ENCODE data around the gene LAMA2.

Gene LAMA2

GRCh38 chr6:129500958-129501739 lies 618.2 kb downstream of the LAMA2 start:
- DNase-seq, result peak in 1 of 2 donors; percentile 18

- DNase-seq, result no peak
These were observed 619.1 kb downstream of the LAMA2 start for GRCh38 chr6:129501740-129502660.

DNA sequence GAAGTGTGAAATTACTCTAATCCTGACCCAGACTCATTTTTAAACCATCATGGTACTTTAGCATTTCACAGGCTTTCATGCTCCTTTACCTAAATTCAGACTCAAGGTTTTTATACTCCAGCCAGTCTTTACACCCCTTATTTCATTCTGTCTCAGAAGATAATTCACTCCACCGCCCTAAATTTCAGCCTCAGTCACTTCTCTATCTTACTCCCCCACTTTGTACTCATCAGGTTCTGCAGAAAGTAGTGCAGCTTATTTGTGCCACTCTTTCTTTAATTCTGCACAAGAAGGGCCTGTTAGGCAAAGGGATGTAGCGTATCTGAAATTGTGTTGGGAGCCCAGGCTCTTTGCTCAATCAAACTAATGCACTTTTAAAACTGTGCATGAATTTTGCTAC lies 621.5 kb downstream of the LAMA2 start:
- DNase-seq, result no peak

- DNase-seq, result no peak
These were observed 624.3 kb downstream of the LAMA2 start for GRCh38 chr6:129507059-129507807.

DNA sequence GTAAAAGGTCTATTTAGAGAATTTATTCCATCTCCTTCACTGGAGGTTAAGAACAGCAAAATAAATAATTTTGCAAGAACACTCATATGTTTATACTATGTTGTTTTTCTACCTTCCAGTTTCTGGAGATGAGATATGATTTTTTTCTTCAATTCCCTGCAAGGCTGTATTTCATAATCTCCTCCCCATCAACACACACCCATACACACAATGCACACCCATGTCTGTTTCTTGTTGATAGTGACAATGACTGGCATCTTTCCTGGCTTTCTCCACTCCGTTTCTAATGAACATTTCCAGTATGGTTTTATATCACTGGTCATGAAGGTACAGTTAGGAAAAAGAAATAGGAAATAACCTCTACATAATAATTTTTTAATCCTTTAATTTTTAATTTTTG lies 624.9 kb downstream of the LAMA2 start:
- DNase-seq, result no peak

- DNase-seq, result no peak
These were observed 625.7 kb downstream of the LAMA2 start for GRCh38 chr6:129508477-129509145.

DNA sequence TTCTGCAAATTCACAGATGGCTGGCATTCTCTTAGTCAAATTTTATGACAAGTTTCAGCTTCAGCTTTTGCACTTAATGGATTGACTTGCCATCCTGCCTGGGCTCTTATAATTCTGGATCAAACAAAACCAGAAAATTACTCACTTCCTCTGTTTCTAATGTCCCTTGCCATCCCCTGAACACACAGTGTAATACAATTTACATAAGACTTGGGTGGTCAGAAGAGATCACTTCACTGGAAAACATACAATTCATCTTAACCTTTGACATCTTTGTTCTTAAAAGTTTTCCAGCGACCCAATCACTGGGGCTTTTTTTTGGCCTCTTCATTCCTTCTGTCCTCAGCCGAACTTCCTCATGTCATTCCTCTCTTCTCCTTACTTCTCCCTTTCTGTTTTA lies 628.0 kb downstream of the LAMA2 start:
- no peak for DNase-seq

DNA sequence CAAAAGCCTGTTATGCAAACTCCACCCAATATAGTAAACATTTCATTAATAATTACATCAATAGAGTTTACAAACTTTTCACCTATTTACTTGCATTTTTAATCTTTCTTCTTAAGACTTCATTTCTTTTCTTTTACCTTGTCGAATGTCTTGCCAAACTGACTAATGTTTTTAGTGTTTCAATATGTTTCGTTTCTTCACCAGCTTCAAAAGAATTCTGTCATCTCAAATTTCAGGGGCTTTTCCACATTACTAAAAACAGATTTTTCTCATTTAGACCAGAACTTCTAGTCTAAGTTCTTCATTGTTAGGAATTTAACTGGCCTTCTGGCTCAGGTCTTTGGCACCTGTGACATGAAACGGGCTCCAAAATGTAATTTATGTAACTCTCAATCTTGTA lies 630.5 kb downstream of the LAMA2 start:
- no peak for DNase-seq

DNA sequence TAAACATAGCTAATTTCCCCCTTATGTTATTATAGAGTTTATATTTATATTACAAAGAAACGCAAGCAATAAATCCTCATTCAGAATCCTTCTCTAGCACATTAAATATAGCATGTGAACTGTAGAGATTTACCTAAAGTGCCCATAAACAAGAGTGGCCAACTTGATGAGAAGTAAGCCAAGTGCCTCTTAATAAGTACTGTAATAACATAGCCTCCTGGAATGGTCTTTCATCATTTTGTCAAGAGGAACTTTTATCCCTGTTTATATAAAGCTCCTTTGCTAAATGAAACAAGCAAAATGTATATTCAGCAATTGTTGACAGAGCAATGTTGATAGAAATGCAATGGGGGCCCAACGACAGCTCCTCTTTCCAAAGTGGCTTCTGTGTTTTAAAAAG lies 632.1 kb downstream of the LAMA2 start:
- DNase-seq, result no peak

DNA sequence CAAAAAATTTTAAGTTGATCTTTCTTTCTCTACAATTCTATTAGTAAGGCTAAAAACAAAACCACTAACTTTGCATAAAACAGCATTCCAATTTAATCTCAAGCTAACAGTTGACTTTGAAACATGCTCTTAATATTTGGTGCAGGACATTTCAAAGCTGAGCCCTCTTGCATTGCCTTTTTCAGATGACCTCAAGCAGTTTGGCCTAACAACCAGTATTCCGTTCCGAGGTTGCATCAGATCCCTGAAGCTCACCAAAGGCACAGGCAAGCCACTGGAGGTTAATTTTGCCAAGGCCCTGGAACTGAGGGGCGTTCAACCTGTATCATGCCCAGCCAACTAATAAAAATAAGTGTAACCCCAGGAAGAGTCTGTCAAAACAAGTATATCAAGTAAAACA lies 633.1 kb downstream of the LAMA2 start:
- DNase-seq, result no peak

DNA sequence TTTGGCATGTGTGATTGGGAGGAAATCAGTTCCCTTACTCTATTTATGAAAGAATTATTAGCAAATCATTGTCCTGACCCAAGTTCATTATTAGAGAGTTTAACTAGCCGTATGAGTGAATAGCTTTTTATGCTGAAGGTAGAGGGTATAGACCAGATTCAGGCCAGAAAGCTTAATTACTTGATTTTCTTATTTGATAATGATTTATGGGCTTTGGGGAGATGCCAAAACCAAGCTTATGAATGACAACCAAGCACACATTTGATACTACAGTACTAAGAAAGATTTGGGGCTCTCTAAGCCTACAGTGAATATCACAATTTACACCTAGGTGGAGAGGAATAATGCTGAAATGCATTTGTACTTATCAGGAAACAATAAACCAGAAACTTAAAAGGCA lies 633.8 kb downstream of the LAMA2 start:
- no peak for DNase-seq

GRCh38 chr6:129517288-129517687 lies 634.4 kb downstream of the LAMA2 start:
- no peak for DNase-seq

- DNase-seq, result no peak
These were observed 636.8 kb downstream of the LAMA2 start for GRCh38 chr6:129519750-129520149.

DNA sequence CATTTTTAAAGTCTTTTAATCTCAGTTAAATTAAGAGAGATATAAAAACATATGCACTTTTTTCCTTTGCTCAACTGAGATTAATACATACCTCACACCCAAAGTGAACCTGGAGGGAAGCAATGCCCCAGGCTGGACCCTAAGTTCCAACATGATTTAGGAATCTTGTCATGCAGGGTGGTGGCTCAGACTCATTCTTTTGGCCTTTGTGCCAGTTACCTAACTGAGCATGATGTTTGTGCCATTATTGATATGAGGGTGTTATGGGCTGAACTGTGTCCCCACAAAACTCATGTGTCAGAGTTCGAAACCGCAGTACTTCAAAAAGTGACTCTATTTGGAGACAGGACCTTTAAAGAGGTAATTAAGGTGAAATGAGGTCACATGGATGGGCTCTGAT lies 639.0 kb downstream of the LAMA2 start:
- no peak for DNase-seq

DNA sequence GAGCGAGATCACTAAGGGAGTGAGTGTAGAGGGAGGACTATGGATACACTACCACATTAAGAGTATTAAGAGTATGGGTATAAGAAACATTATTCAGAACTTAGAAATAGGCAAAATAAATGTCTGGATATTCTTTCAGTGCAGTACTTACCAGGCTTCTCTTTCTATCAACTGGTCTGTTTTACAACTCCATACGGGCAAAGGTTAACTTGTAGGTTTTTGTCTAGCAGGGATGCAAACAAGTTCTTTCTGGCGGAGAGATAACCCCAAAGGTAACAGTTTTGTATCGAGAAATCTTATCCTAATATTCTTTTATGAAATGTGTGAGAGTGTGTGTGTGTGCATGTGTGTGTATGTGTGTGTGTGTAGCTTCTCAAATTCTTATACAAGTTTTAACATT lies 640.9 kb downstream of the LAMA2 start:
- no peak for DNase-seq

DNA sequence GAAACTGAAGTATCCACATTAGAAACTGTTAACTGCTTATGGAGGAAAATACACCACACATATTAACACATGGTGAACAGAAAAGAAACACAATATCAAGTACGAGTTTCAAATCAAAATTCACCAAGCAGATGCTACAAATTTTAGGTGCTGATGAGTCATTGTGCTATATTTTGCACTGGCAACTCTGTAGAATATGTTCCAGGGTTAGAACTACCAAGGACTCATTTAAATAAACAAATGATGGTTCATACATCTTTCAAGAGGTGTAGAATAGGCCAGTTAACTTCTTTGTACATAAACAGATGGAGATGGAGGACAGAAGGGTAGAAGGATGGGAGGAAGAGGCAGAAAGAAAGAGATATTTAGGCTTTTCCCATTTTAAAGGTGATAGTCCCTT lies 642.1 kb downstream of the LAMA2 start:
- no peak for DNase-seq

GRCh38 chr6:129534926-129535325 lies 652.0 kb downstream of the LAMA2 start:
- no peak for DNase-seq

GRCh38 chr6:129536271-129536670 lies 653.3 kb downstream of the LAMA2 start:
- DNase-seq, result no peak

GRCh38 chr6:129539032-129539431 lies 656.1 kb downstream of the LAMA2 start:
- no peak for DNase-seq

GRCh38 chr6:129542705-129543104 lies 659.8 kb downstream of the LAMA2 start:
- DNase-seq, result no peak

DNA sequence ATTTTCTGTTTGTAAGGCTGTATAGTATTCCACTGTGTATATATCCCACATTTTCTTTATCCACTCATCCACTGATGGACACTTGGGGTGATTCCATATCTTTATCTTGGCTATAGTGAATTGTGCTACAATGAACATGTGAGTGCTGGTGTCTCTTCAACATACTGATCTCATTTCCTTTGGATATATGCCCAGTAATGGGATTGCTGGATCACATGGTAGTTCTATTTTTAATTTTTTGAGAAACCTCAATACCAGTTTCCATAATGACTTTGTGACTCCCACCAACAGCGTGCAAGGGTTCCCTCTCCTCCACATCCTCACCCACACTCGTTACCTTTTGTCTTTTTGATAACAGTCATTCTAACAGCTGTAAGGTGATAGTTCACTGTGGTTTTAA lies 661.0 kb downstream of the LAMA2 start:
- DNase-seq, result peak in 1 of 2 donors; percentile 6

DNA sequence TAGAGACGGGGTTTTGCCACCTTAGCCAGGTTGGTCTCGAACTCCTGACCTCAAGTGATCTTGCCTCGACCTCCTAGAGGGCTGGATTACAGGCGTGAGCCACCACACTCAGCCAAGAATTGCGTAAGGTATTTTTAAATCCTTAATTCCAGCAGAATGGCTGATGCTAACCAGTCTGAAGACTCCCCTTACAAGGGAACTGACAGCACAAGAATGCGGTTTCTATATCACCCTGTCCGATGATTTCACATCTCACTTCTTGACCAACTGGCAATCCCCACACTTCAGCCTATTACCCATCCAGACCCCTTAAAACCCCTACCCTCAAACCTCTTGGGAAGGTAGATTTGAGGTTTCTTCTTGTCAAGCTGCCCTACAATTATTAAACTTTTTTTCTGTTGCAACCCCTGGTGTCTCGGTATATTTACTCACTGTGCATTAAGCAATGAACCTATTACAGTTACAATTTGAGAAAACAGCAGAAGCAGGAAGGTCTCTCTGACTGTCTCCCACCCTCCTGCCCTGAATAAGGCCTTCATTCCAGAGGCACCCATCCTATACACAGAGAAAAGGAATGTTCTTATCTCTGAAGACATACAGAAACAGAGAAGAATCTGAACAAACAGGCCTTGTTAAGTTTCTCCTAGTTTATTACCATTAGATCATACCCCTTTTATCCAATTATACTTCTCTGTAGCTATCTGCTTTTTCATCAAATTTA lies 662.1 kb downstream of the LAMA2 start:
- no peak for DNase-seq
